ENCODE data around the gene SLC13A3. TPM values are rescaled to one million over a fixed set of nuclear protein-coding genes. Genes with fewer than 3 reads are reported as not detected.

Gene SLC13A3
- total RNA-seq, 1 donor from 2014 or later: 0.90 TPM

DNA sequence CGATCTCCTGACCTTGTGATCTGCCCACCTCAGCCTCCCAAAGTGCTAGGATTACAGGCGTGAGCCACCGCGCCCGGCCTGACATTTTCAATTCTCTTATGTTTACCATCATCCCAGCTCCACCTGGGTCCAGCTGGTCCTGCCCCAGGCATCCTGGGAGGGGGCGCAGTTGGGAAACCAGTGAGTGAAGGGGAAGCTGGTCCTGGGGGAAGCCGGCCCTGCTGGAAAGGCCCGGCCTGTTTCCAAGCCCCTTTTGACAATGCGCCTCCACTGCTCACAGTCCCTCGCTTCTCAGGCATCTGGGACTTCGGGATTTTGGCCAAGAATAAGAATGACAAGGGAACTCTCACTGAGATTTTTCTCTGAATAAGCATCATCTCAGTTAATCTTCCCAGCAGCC is 14.2 kb downstream of the SLC13A3 start:
- no peak for DNase-seq (ENCODE audit: low spot score)
- H3K4me3 Mint-ChIP-seq (ENCODE audit: unreplicated experiment): no peak overlapping the region
- TF ChIP-seq, protein P1, sequence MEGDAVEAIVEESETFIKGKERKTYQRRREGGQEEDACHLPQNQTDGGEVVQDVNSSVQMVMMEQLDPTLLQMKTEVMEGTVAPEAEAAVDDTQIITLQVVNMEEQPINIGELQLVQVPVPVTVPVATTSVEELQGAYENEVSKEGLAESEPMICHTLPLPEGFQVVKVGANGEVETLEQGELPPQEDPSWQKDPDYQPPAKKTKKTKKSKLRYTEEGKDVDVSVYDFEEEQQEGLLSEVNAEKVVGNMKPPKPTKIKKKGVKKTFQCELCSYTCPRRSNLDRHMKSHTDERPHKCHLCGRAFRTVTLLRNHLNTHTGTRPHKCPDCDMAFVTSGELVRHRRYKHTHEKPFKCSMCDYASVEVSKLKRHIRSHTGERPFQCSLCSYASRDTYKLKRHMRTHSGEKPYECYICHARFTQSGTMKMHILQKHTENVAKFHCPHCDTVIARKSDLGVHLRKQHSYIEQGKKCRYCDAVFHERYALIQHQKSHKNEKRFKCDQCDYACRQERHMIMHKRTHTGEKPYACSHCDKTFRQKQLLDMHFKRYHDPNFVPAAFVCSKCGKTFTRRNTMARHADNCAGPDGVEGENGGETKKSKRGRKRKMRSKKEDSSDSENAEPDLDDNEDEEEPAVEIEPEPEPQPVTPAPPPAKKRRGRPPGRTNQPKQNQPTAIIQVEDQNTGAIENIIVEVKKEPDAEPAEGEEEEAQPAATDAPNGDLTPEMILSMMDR (IDR thresholded peaks at IDR 0.05; ENCODE audit: unreplicated experiment): no peak
- H3K27ac Mint-ChIP-seq (ENCODE audit: unreplicated experiment): no peak overlapping the region
- H3K4me1 Mint-ChIP-seq (ENCODE audit: unreplicated experiment): no peaks in the 10 kb centered on the region
- no peaks in the 10 kb centered on the region for H3K9me3 Mint-ChIP-seq (ENCODE audit: unreplicated experiment)
- peaks cover 2% of the 10 kb centered on the region for H3K27me3 Mint-ChIP-seq (ENCODE audit: unreplicated experiment)
- H3K36me3 Mint-ChIP-seq (ENCODE audit: low read depth, unreplicated experiment): no peaks in the 10 kb centered on the region

GRCh38 chr20:46636514-46636913 is 14.7 kb downstream of the SLC13A3 start:
- no peaks in the 10 kb centered on the region for H3K36me3 Mint-ChIP-seq (ENCODE audit: low read depth, unreplicated experiment)
- H3K27ac Mint-ChIP-seq (ENCODE audit: unreplicated experiment): no peak overlapping the region
- no peak overlapping the region for H3K4me3 Mint-ChIP-seq (ENCODE audit: unreplicated experiment)
- no peak for DNase-seq (ENCODE audit: low spot score)
- no peaks in the 10 kb centered on the region for H3K9me3 Mint-ChIP-seq (ENCODE audit: unreplicated experiment)
- no peaks in the 10 kb centered on the region for H3K4me1 Mint-ChIP-seq (ENCODE audit: unreplicated experiment)
- H3K27me3 Mint-ChIP-seq (ENCODE audit: unreplicated experiment): peaks cover 2% of the 10 kb centered on the region
- TF ChIP-seq, protein P1 (IDR thresholded peaks at IDR 0.05; ENCODE audit: unreplicated experiment): no peak

DNA sequence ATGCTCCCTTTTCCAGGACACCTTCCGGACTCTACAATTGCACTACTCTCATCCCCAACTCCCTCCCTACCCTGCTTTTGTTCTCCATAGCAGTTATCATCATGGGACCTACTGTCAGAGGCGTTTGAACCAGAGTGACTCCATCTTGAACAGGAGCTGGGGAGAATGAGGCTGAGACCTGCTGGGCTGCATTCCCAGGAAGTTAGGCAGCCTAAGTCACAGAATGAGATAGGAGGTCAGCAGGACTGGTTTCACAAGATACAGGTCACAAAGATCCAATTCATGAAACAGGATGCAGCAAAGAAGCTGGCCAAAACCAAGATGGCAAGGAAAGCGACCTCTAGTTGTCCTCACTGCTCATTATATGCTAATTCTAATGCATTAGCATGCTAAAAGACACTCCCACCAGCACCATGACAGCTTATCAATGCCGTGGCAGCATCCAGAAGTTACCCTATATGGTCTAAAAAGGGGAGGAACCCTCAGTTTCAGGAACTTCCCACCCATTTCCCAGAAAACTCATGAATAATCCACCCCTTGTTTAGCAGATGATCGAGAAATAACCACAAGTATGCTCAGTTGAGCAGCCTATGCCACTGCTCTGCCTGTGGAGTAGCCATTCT is 15.6 kb downstream of the SLC13A3 start:
- Mint-ChIP-seq H3K36me3 (ENCODE audit: low read depth, unreplicated experiment) (no peaks in the 10 kb centered on the region), H3K9me3 (ENCODE audit: unreplicated experiment) (no peaks in the 10 kb centered on the region), H3K27ac (ENCODE audit: unreplicated experiment) (no peak overlapping the region), H3K4me3 (ENCODE audit: unreplicated experiment) (no peak overlapping the region), H3K27me3 (ENCODE audit: unreplicated experiment) (peaks cover 2% of the 10 kb centered on the region), H3K4me1 (ENCODE audit: unreplicated experiment) (no peaks in the 10 kb centered on the region)
- TF ChIP-seq, protein P1 (IDR thresholded peaks at IDR 0.05; ENCODE audit: unreplicated experiment): no peak
- DNase-seq (ENCODE audit: low spot score): no peak

DNA sequence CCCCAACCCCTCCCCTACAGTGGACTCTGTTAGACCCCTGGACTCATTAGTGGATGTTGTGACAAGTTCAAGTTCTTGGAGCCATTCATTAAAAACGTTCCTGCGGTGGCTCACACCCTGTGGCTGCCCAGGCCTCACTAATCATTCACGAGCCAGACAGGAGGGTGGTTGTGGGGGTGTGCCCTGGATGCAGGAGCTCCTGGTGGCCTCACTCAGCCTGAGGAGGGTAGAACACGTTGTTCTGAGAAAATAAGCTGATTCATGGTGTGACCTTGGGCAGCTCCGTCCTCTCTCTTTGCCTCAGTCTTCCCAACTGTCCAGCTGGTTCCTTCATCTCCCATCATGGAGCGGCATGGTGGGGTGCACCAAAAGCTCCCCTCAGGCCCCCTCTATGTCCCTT is 16.7 kb downstream of the SLC13A3 start:
- TF ChIP-seq, protein P1 (IDR thresholded peaks at IDR 0.05; ENCODE audit: unreplicated experiment): no peak
- H3K9me3 Mint-ChIP-seq (ENCODE audit: unreplicated experiment): no peaks in the 10 kb centered on the region
- H3K27me3 Mint-ChIP-seq (ENCODE audit: unreplicated experiment): peaks cover 2% of the 10 kb centered on the region
- no peak overlapping the region for H3K4me3 Mint-ChIP-seq (ENCODE audit: unreplicated experiment)
- no peak overlapping the region for H3K27ac Mint-ChIP-seq (ENCODE audit: unreplicated experiment)
- no peaks in the 10 kb centered on the region for H3K4me1 Mint-ChIP-seq (ENCODE audit: unreplicated experiment)
- no peak for DNase-seq (ENCODE audit: low spot score)
- no peaks in the 10 kb centered on the region for H3K36me3 Mint-ChIP-seq (ENCODE audit: low read depth, unreplicated experiment)

- Mint-ChIP-seq H3K9me3 (ENCODE audit: unreplicated experiment) (no peaks in the 10 kb centered on the region), H3K36me3 (ENCODE audit: low read depth, unreplicated experiment) (no peaks in the 10 kb centered on the region), H3K27ac (ENCODE audit: unreplicated experiment) (no peak overlapping the region), H3K27me3 (ENCODE audit: unreplicated experiment) (peaks cover 2% of the 10 kb centered on the region), H3K4me1 (ENCODE audit: unreplicated experiment) (no peaks in the 10 kb centered on the region), H3K4me3 (ENCODE audit: unreplicated experiment) (no peak overlapping the region)
- no peak for DNase-seq (ENCODE audit: low spot score)
- TF ChIP-seq, protein P1 (IDR thresholded peaks at IDR 0.05; ENCODE audit: unreplicated experiment): no peak
Observed at GRCh38 chr20:46631874-46632446, 19.3 kb downstream of the SLC13A3 start.

All from endothelial cell (in vitro differentiated cells).